Heart left ventricle (tissue), 16 donors: Measurements from ENCODE around the gene COX6A1. TPM values are rescaled to one million over a fixed set of nuclear protein-coding genes. Genes with fewer than 3 reads are reported as not detected.

ENCODE experiments used
- ATAC-seq, 4 donors: fragments of 200-7000 bp; cut with Tn5 transposase; one replicate each; pipeline ENCODE4 v1.9.1; 2020 to 2022; ENCODE audit warnings: moderate library complexity in 4 of 4, mild to moderate bottlenecking in 3 of 4, moderate number of reproducible peaks in 1 of 4
- DNase-seq, 5 donors: peaks; one replicate each; pipeline ENCODE4 v3.0.0-alpha.2; 2020
- H3K27ac ChIP-seq, 12 donors: fragments of 200-600 bp; sonication (generic) in 4 of 12; one replicate each; pipeline versions ENCODE4 v1.5.0 to v1.8.0; 2016 to 2022; ENCODE audit warnings: mild to moderate bottlenecking in 2 of 12
- H3K27me3 ChIP-seq, 9 donors: fragments of 200-600 bp; sonication (generic) in 2 of 9; one replicate each; pipeline versions ENCODE4 v1.5.1 to v1.8.0; 2016 to 2022; ENCODE audit warnings: mild to moderate bottlenecking in 3 of 9
- H3K36me3 ChIP-seq, 9 donors: fragments of 200-600 bp; sonication (generic) in 2 of 9; one replicate each; pipeline versions ENCODE4 v1.5.0 to v1.8.0; 2018 to 2022; ENCODE audit warnings: mild to moderate bottlenecking in 2 of 9
- H3K4me1 ChIP-seq, 12 donors: fragments of 200-600 bp; sonication (generic) in 4 of 12; one replicate each; pipeline versions ENCODE4 v1.5.0 to v1.8.0; 2016 to 2022; ENCODE audit warnings: mild to moderate bottlenecking in 3 of 12
- H3K4me3 ChIP-seq, 12 donors: fragments of 200-600 bp; sonication (generic) in 4 of 12; one replicate each; pipeline versions ENCODE4 v1.5.0 to v1.8.0; 2017 to 2022; ENCODE audit warnings: mild to moderate bottlenecking in 9 of 12, moderate library complexity in 4 of 12
- H3K9me3 ChIP-seq, 12 donors: fragments of 200-600 bp; sonication (generic) in 4 of 12; one replicate each; pipeline versions ENCODE4 v1.5.0 to v1.8.0; 2016 to 2022; ENCODE audit warnings: mild to moderate bottlenecking in 1 of 12
- POLR2A ChIP-seq, 2 donors: fragments of 450-650 bp; IDR thresholded peaks; one replicate each; pipeline ENCODE4 v1.6.1; 2017; ENCODE audit warnings: antibody characterized with exemption in 2 of 2, mild to moderate bottlenecking in 2 of 2, moderate library complexity in 2 of 2
- WGBS, 4 donors: extraction: QIAGEN DNeasy Blood & Tissue Kit in 2 of 4; methylation state at CpG; one replicate each; pipeline versions ENCODE4 v1.1.5 to v1.1.7; 2013 to 2018; 5-methylcytosine and 5-hydroxymethylcytosine counted together
- intact Hi-C, 10 donors: fragments of 100-400 bp; cut with DNase I; formaldehyde crosslinking; loops; one replicate each; pipeline versions ENCODE4 v1.11.1 to v1.14.2; 2022
- polyA plus RNA-seq, 2 donors: library from polyadenylated mRNA; stranded (reverse); fragments of 200-250 nt; gene quantifications; one replicate each; pipeline ENCODE4 v1.2.3, GENCODE V29; 2013
- total RNA-seq, 9 donors: library from RNA; depleted of rRNA in 2 of 9; stranded (reverse); fragments of >200 nt in 2 of 9; fragmentation: NEBNext Ultra II Directional in 3 of 9; extraction: Animal tissue kit (Norgen Biotek cat#: 25700) in 3 of 9; gene quantifications; one replicate each; pipeline versions ENCODE4 v1.1.0 to v1.2.4, GENCODE V29; 2016 to 2023
- TF ChIP-seq, protein P1 (sequence below), 12 donors: fragments of 200-600 bp; sonication (generic) in 4 of 12; IDR thresholded peaks; one replicate each; pipeline versions ENCODE4 v1.5.0 to v1.8.0; 2018 to 2022; ENCODE audit warnings: antibody characterized with exemption in 12 of 12, mild to moderate bottlenecking in 5 of 12
- donor health status: ischemic (EF 13 %, LVEDD 7.1; RV severe dilation, severe dysfunction).
- donor health status: healthy with polysubstance abuse.
- donor health status: DM: no; HTN: yes; CAD: no.
- donor health status: DM: no; HTN: no; CAD: no.
- donor health status: ischemic (EF 25% LVEDD 6.9; RV normal size, moderate dysfunction).
- donor health status: ischemic (EF 25% LVEDD 5.7; RV mildly dilated, moderate dysfunction).
- donor health status: healthy.
- donor health status: DM: yes; HTN: yes; CAD: no.
- donor health status: ischemic (EF 35%, LVEDD 5.7; RV mildly dilated, moderate dysfunction).
- donor health status: nonischemic (EF 11% LVEDD 7.7; RV severe dilation, severe dysfunction).
- donor health status: DM: yes; HTN: yes; CAD: no.
- donor health status: PGD.
- donor health status: ischemic (EF 29% LVEDD 5.4; RV normal size, mild dysfunction).
- donor health status: nonischemic (EF 23%, LVEDD 6.1; RV moderate dilation, normal function).

The COX6A1 gene
- total and polyA plus RNA-seq, 11 donors: 117 to 708 (median 186) TPM

DNA sequence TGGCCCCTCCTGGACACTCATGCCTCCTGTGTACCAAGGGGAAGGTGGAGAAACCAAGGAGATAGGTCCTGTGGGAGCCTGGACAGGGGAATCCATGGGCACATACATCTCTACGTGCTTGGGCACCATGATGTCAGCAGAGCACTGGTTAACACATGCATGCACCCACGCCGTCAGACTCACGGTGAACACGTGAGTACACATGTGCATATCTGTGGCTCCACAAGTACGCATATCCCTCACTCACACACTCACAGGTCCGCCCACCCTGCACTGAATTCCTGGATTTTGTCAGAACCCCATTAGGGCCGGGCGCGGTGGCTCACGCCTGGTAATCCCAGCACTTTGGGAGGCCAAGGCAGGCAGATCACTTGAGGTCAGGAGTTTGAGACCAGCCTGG is 29.1 kb upstream of the COX6A1 start:
- WGBS, 4 donors: 91 to 96% (median 93%) methylated on average over 8 to 11 of the region's 11 CpGs
- Histone ChIP-seq H3K9me3 (no peaks in the 10 kb centered on the region), H3K36me3 (no peaks in the 10 kb centered on the region), H3K27ac (no peak overlapping the region), H3K4me1 (peaks cover 0 to 5% (median 0%) of the 10 kb centered on the region in 12 donors), H3K27me3 (no peaks in the 10 kb centered on the region), H3K4me3 (no peak overlapping the region)
- no peak for DNase-seq
- no peak for ATAC-seq
- no peak for TF ChIP-seq POLR2A (IDR thresholded peaks at IDR 0.05)
- TF ChIP-seq, protein P1, sequence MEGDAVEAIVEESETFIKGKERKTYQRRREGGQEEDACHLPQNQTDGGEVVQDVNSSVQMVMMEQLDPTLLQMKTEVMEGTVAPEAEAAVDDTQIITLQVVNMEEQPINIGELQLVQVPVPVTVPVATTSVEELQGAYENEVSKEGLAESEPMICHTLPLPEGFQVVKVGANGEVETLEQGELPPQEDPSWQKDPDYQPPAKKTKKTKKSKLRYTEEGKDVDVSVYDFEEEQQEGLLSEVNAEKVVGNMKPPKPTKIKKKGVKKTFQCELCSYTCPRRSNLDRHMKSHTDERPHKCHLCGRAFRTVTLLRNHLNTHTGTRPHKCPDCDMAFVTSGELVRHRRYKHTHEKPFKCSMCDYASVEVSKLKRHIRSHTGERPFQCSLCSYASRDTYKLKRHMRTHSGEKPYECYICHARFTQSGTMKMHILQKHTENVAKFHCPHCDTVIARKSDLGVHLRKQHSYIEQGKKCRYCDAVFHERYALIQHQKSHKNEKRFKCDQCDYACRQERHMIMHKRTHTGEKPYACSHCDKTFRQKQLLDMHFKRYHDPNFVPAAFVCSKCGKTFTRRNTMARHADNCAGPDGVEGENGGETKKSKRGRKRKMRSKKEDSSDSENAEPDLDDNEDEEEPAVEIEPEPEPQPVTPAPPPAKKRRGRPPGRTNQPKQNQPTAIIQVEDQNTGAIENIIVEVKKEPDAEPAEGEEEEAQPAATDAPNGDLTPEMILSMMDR (IDR thresholded peaks at IDR 0.05): no peak
- intact Hi-C loops: no loop called here

DNA sequence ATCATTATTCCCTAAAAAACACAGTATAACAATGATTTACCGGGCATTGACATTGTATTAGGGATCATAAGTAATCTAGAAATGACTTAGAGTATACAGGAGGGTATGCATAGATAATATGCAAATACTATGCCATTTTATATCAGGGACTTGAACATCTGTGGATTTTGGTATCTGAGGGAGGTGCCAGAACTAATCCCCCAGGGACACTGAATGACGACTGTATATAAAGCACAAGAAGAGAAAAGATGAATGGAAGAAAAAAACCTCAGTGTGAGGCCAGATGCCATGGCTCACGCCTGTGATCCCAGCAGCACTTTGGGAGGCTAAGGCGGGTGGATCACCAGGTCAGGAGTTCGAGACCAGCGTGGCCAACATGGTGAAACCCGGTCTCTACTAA is 25.5 kb upstream of the COX6A1 start:
- Histone ChIP-seq H3K36me3 (no peaks in the 10 kb centered on the region), H3K9me3 (no peaks in the 10 kb centered on the region), H3K4me1 (peaks cover 0 to 7% (median 0%) of the 10 kb centered on the region in 12 donors), H3K4me3 (no peak overlapping the region), H3K27me3 (peaks cover 0 to 3% (median 0%) of the 10 kb centered on the region in 9 donors), H3K27ac (no peak overlapping the region)
- ATAC-seq: no peak
- no peak for DNase-seq
- WGBS, 4 donors: 80 to 83% (median 81%) methylated on average over 7 of the region's 7 CpGs
- intact Hi-C loops: no loop called here
- TF ChIP-seq, protein P1 (IDR thresholded peaks at IDR 0.05): no peak
- no peak for TF ChIP-seq POLR2A (IDR thresholded peaks at IDR 0.05)

DNA sequence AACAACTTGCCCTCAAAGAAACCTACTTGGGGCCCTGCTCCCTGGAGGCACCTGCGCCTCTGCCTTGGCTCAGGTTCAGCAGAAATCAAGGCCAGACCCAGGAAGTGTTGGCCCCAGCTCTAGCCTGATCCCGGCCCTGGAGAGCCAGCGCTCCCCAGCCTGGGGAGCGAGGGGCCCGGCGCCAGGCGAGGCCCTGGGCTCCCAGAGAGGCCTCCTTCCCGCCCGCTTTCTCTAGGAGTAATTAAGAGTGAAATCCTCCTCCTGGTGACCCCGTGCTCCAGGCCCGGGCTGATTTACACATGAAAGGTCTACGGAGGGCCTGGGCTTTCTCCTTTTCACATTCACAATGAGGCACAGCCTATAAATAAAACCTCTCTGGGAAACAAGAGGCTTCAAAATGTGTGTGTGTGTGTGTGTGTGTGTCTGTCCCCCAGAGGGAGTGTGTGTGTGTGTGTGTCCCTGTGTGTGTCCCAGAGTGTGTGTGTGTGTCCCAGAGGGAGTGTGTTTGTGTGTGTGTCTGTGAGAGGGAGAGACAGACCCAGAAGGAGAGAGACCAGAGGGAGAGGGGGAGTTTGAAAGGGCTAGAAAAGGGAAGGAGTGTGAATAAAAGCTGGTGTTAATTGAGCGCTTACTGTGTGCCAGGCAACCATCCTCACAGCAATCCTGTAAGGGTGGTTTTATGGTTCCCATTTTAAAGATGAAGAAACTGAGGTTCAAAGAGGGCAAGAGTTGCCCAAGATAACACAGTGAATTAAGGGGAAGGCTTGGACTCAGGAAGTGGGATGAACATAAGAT is 23.8 kb upstream of the COX6A1 start:
- no peaks in the 10 kb centered on the region for H3K9me3 ChIP-seq
- H3K4me3 ChIP-seq: no peak overlapping the region
- peak; percentile 61 to 94 (median 93) for ATAC-seq
- H3K36me3 ChIP-seq: no peaks in the 10 kb centered on the region
- peaks cover 0 to 3% (median 0%) of the 10 kb centered on the region in 9 donors for H3K27me3 ChIP-seq
- intact Hi-C loops: no loop called here
- H3K27ac ChIP-seq: peak overlapping the region; percentile 38 to 86 (median 72)
- 18 to 33% (median 29%) methylated on average over 12 to 13 of the region's 13 CpGs for WGBS, 4 donors
- TF ChIP-seq POLR2A (IDR thresholded peaks at IDR 0.05): no peak
- TF ChIP-seq, protein P1 (IDR thresholded peaks at IDR 0.05): no peak
- H3K4me1 ChIP-seq: peaks cover 0 to 7% (median 0%) of the 10 kb centered on the region in 12 donors
- peak in 3 of 5 donors; percentile 25 to 50 (median 34) for DNase-seq

DNA sequence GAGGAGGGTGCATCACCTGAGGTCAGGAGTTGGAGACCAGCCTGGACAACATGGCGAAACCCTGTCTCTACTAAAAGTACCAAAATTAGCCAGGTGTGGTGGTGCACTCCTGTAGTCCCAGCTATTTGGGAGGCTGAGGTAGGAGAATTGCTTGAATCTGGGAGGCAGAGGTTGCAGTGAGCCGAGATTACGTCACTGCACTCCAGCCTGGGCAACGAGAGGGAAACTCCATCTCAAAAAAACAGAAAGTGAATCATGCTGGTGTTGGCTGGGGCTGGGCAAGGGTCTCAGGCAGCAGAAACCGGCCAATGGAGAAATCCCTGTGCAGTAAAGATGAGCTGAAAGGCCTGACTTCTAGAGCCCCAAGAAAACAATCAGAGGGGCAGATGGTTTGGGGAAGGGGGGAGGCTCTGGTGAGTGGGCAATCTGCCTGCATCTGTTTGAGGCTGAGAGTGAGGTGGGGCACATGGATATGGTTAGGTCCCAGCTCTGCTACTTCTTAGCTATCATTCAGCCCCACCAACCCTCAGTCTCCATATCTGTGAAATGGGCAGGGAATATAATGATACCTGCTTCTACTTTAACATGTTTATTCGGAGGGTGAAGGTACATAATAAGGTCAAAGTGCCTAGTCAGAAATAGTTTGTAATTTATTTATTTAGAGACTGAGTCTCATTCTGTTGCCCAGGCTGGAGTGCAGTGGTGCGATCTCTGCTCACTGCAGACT is 21.3 kb upstream of the COX6A1 start:
- no peaks in the 10 kb centered on the region for H3K36me3 ChIP-seq
- H3K4me3 ChIP-seq: no peak overlapping the region
- peaks cover 0 to 7% (median 0%) of the 10 kb centered on the region in 12 donors for H3K4me1 ChIP-seq
- H3K27me3 ChIP-seq: peaks cover 0 to 3% (median 0%) of the 10 kb centered on the region in 9 donors
- TF ChIP-seq POLR2A (IDR thresholded peaks at IDR 0.05): no peak
- TF ChIP-seq, protein P1 (IDR thresholded peaks at IDR 0.05): no peak
- WGBS, 4 donors: 78 to 85% (median 82%) methylated on average over 7 of the region's 7 CpGs
- no peak for DNase-seq
- intact Hi-C loops: no loop called here
- ATAC-seq: no peak
- no peak overlapping the region for H3K27ac ChIP-seq
- no peaks in the 10 kb centered on the region for H3K9me3 ChIP-seq
